Subcutaneous abdominal adipose tissue (tissue), 5 donors: ENCODE data around the gene TMEM91.

Experiments
- H3K27ac ChIP-seq: one replicate; pipeline ENCODE4 v1.7.0; 2013; ENCODE audit warnings: low read depth, mild to moderate bottlenecking, inconsistent platforms, low read length, moderate library complexity
- H3K27me3 ChIP-seq, 5 donors: one replicate each; pipeline ENCODE4 v1.7.0; 2013; ENCODE audit warnings: low read length in 5 of 5, inconsistent platforms in 1 of 5; ENCODE audit not compliant: control insufficient read depth in 5 of 5, insufficient read depth in 4 of 5
- H3K36me3 ChIP-seq, 5 donors: one replicate each; pipeline ENCODE4 v1.7.0; 2013; ENCODE audit warnings: low read length in 5 of 5; ENCODE audit not compliant: control insufficient read depth in 5 of 5, insufficient read depth in 5 of 5
- H3K4me1 ChIP-seq, 5 donors: one replicate each; pipeline ENCODE4 v1.7.0; 2013; ENCODE audit warnings: low read length in 5 of 5, mild to moderate bottlenecking in 3 of 5, moderate library complexity in 1 of 5; ENCODE audit not compliant: control insufficient read depth in 5 of 5, insufficient read depth in 5 of 5
- H3K4me3 ChIP-seq, 5 donors: one replicate each; pipeline ENCODE4 v1.7.0; 2013; ENCODE audit warnings: low read length in 5 of 5, low read depth in 1 of 5
- H3K9ac ChIP-seq, 5 donors: one replicate each; pipeline ENCODE4 v1.7.0; 2013; ENCODE audit warnings: low read length in 5 of 5, mild to moderate bottlenecking in 4 of 5, moderate library complexity in 3 of 5
- H3K9me3 ChIP-seq, 5 donors: one replicate each; pipeline ENCODE4 v1.7.0; 2013; ENCODE audit warnings: low read length in 5 of 5; ENCODE audit not compliant: control insufficient read depth in 5 of 5
- donor health status: healthy.
- donor health status: healthy.
- donor health status: healthy.
- donor health status: healthy.
- donor health status: healthy.

The TMEM91 gene

GRCh38 chr19:41397086-41398049, 21.0 kb downstream of the TMEM91 start, which contains the start of the genes BCKDHA and EXOSC5:
Gene BCKDHA, plus strand, starts transcription at chr19:41397818. Its CDS starts 10 bp downstream, at chr19:41397828.
Gene EXOSC5, minus strand, starts transcription at chr19:41397359. Its CDS starts 31 bp downstream, at chr19:41397328.
- peaks cover 9 to 37% (median 28%) of the 10 kb centered on the region in 5 donors for H3K4me1 ChIP-seq
- H3K4me3 ChIP-seq: peak within 1 kb of the TSS; percentile 90 to 99 (median 95)
- peak within 1 kb of the TSS; percentile 16 to 97 (median 92) for H3K9ac ChIP-seq
- H3K36me3 ChIP-seq: peaks cover 0 to 7% (median 0%) of the 10 kb centered on the region in 5 donors
- H3K27ac ChIP-seq: peak within 1 kb of the TSS; percentile 97
- H3K9me3 ChIP-seq: no peaks in the 10 kb centered on the region
- no peaks in the 10 kb centered on the region for H3K27me3 ChIP-seq

- H3K27ac ChIP-seq: peak overlapping the region; percentile 97
- H3K9me3 ChIP-seq: no peaks in the 10 kb centered on the region
- peak overlapping the region; percentile 16 to 97 (median 92) for H3K9ac ChIP-seq
- H3K4me1 ChIP-seq: peaks cover 10 to 39% (median 28%) of the 10 kb centered on the region in 5 donors
- H3K27me3 ChIP-seq: no peaks in the 10 kb centered on the region
- peaks cover 0 to 11% (median 2%) of the 10 kb centered on the region in 5 donors for H3K36me3 ChIP-seq
- H3K4me3 ChIP-seq: peak overlapping the region; percentile 84 to 99 (median 95)
Measured at GRCh38 chr19:41398050-41398418, 21.7 kb downstream of the TMEM91 start.

- Histone ChIP-seq H3K4me3 (peak overlapping the region; percentile 84 to 99 (median 95)), H3K36me3 (peaks cover 0 to 16% (median 4%) of the 10 kb centered on the region in 5 donors), H3K9ac (peak overlapping the region; percentile 7 to 97 (median 92)), H3K27ac (no peak overlapping the region), H3K9me3 (no peaks in the 10 kb centered on the region), H3K27me3 (no peaks in the 10 kb centered on the region), H3K4me1 (peaks cover 11 to 43% (median 28%) of the 10 kb centered on the region in 5 donors)
Measured at GRCh38 chr19:41398598-41398997, 22.3 kb downstream of the TMEM91 start.

GRCh38 chr19:41399091-41399490, 22.8 kb downstream of the TMEM91 start:
- H3K9ac ChIP-seq: peak overlapping the region; percentile 7 to 97 (median 89)
- peaks cover 0 to 17% (median 4%) of the 10 kb centered on the region in 5 donors for H3K36me3 ChIP-seq
- H3K4me3 ChIP-seq: peak overlapping the region in 3 of 5 donors; percentile 95 to 99 (median 98)
- H3K9me3 ChIP-seq: no peaks in the 10 kb centered on the region
- peaks cover 11 to 43% (median 28%) of the 10 kb centered on the region in 5 donors for H3K4me1 ChIP-seq
- H3K27ac ChIP-seq: no peak overlapping the region
- no peaks in the 10 kb centered on the region for H3K27me3 ChIP-seq

- Histone ChIP-seq H3K36me3 (peaks cover 0 to 17% (median 4%) of the 10 kb centered on the region in 5 donors), H3K9me3 (no peaks in the 10 kb centered on the region), H3K27ac (no peak overlapping the region), H3K27me3 (no peaks in the 10 kb centered on the region), H3K4me1 (peaks cover 11 to 43% (median 28%) of the 10 kb centered on the region in 5 donors), H3K4me3 (no peak overlapping the region), H3K9ac (peak overlapping the region in 1 of 5 donors; percentile 41)
Measured at GRCh38 chr19:41399525-41399924, 23.2 kb downstream of the TMEM91 start.

DNA sequence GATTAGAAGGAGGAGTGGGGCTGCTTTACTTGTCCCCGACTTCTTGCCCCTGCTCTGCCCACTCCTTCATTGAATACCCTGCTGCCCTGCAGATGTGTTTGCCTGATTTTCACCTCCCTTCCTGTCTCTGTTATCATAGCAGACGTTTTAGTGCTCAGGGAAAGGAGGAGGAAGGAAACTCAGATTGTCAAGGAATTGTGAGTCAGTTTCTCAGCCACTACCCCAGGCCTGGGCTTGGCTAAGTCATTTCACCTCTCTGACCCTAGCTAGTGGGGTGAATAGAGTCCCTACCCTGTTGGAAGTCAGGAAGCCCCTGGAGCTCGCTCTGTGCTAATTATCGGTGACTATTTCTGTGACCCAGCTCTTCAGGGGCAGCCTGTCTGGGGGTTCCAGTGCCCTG, 25.1 kb downstream of the TMEM91 start:
- H3K4me3 ChIP-seq: no peak overlapping the region
- H3K4me1 ChIP-seq: peaks cover 16 to 56% (median 28%) of the 10 kb centered on the region in 5 donors
- H3K9ac ChIP-seq: no peak overlapping the region
- peaks cover 0 to 22% (median 4%) of the 10 kb centered on the region in 5 donors for H3K36me3 ChIP-seq
- H3K9me3 ChIP-seq: no peaks in the 10 kb centered on the region
- H3K27me3 ChIP-seq: no peaks in the 10 kb centered on the region
- no peak overlapping the region for H3K27ac ChIP-seq

GRCh38 chr19:41402010-41402409, 25.7 kb downstream of the TMEM91 start:
- Histone ChIP-seq H3K4me3 (no peak overlapping the region), H3K9ac (peak overlapping the region in 1 of 5 donors; percentile 48), H3K27ac (no peak overlapping the region), H3K9me3 (no peaks in the 10 kb centered on the region), H3K27me3 (no peaks in the 10 kb centered on the region), H3K4me1 (peaks cover 13 to 56% (median 23%) of the 10 kb centered on the region in 5 donors), H3K36me3 (peaks cover 0 to 22% (median 4%) of the 10 kb centered on the region in 5 donors)

DNA sequence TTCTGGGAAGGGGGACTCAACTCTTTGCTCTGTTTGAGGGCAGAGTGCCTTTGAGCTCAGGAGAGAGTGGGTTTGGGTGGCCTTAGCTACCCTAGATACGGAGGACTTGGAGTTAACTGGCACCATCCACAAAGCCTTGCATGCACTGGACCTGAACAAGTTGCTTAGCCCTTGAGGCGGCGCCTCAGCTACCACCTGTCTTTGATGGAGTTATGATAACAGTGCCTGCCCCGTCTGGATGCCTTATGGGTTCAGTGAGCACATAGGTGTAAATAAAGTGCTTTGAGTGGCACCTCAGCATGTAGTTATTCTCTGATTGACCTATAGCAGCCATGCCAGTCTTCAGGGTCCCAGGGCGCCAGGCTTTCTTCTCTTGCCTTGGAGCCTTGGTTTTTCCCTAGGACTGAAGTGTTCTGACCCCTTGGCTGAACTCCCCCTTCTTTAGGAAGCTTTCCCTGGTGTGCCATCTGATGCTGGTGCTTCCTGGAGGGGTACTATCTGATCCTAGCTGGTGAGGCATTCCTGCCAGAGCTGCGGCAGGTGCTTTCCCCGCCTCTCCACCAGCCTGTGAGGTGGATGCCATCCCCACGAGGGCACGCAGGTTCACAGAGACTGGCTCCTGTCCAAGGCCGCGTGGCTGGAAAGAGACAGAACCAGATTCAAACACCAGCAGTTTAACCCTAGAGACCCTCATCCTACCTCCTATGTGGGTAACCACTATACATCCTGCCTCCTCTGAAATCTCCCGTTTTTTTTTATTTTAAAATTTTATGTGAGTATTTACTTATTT, 27.0 kb downstream of the TMEM91 start:
- Histone ChIP-seq H3K36me3 (peaks cover 0 to 22% (median 4%) of the 10 kb centered on the region in 5 donors), H3K9me3 (no peaks in the 10 kb centered on the region), H3K27ac (no peak overlapping the region), H3K4me3 (no peak overlapping the region), H3K27me3 (no peaks in the 10 kb centered on the region), H3K9ac (no peak overlapping the region), H3K4me1 (peaks cover 11 to 54% (median 26%) of the 10 kb centered on the region in 5 donors)

DNA sequence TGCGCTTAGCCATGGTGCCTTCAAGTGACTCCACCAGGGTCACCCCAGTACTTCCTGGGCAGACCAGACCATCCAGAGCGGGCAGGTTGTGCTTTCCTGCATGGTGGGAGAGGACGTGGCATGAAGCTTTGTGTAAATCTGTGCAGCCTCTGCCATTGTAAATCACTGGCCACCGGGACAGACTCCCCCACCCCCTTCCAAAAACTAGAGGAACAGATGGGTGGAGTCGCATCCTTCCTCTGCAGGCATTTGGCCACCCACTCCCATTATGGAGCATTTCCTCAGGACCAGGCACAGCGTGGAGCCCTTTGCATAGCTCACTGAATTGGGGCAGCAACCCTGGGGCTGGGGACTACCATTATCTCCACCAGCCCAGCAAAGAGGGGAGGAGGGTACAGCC, 29.4 kb downstream of the TMEM91 start:
- Histone ChIP-seq H3K9me3 (no peaks in the 10 kb centered on the region), H3K4me3 (peak overlapping the region in 2 of 5 donors; percentile 6 to 35), H3K9ac (no peak overlapping the region), H3K36me3 (peaks cover 3 to 27% (median 6%) of the 10 kb centered on the region in 5 donors), H3K4me1 (peaks cover 9 to 54% (median 32%) of the 10 kb centered on the region in 5 donors), H3K27me3 (no peaks in the 10 kb centered on the region), H3K27ac (no peak overlapping the region)
